Central memory CD8-positive, alpha-beta T cell (primary cell): ENCODE results near the gene RIC3.

Experiments used
- ATAC-seq: fragments of 150-1000 bp; cut with Tn5 transposase; replicated peaks from 2 replicates; pipeline ENCODE4 v1.10.0; 2022; ENCODE audit warnings: mild to moderate bottlenecking, moderate FRiP score, moderate number of reproducible peaks; ENCODE audit not compliant: poor library complexity, severe bottlenecking; ENCODE audit errors: extremely low read depth
- DNase-seq, 2 donors: peaks; one replicate each; pipeline ENCODE4 v3.0.0; 2021; ENCODE audit warnings: low spot score in 2 of 2
- H3K27ac Mint-ChIP-seq: one replicate; pipeline ENCODE4 v1.8.0; 2022; ENCODE audit warnings: low read depth, mild to moderate bottlenecking, moderate library complexity, mixed read lengths
- H3K27me3 Mint-ChIP-seq: one replicate; pipeline ENCODE4 v1.8.0; 2022; ENCODE audit warnings: mixed read lengths
- H3K36me3 Mint-ChIP-seq: one replicate; pipeline ENCODE4 v1.8.0; 2022; ENCODE audit warnings: mild to moderate bottlenecking, moderate library complexity, mixed read lengths; ENCODE audit not compliant: insufficient read depth
- H3K4me1 Mint-ChIP-seq: one replicate; pipeline ENCODE4 v1.8.0; 2022; ENCODE audit warnings: mixed read lengths
- H3K4me3 Mint-ChIP-seq: one replicate; pipeline ENCODE4 v1.8.0; 2022; ENCODE audit warnings: mild to moderate bottlenecking, moderate library complexity, mixed read lengths
- H3K9me3 Mint-ChIP-seq: one replicate; pipeline ENCODE4 v1.8.0; 2022; ENCODE audit warnings: mixed read lengths

The RIC3 gene

GRCh38 chr11:8080069-8080670, 88.7 kb downstream of the RIC3 start:
- H3K4me3 Mint-ChIP-seq = peak overlapping the region; percentile 60
- DNase-seq (no peak), ATAC-seq (no peak)
- peaks cover 60% of the 10 kb centered on the region for H3K27me3 Mint-ChIP-seq
- H3K4me1 Mint-ChIP-seq = no peaks in the 10 kb centered on the region
- no peak overlapping the region for H3K27ac Mint-ChIP-seq
- H3K9me3 Mint-ChIP-seq = no peaks in the 10 kb centered on the region
- no peaks in the 10 kb centered on the region for H3K36me3 Mint-ChIP-seq

- Mint-ChIP-seq H3K27ac (no peak overlapping the region), H3K4me3 (no peak overlapping the region), H3K9me3 (no peaks in the 10 kb centered on the region), H3K36me3 (no peaks in the 10 kb centered on the region), H3K27me3 (peaks cover 53% of the 10 kb centered on the region), H3K4me1 (peaks cover under 1% of the 10 kb centered on the region)
- DNase-seq (no peak), ATAC-seq (no peak)
Measured at GRCh38 chr11:8079111-8079675, 89.6 kb downstream of the RIC3 start.

GRCh38 chr11:8075119-8075726, 93.6 kb downstream of the RIC3 start:
- peaks cover 43% of the 10 kb centered on the region for H3K27me3 Mint-ChIP-seq
- no peak overlapping the region for H3K27ac Mint-ChIP-seq
- ATAC-seq = no peak
- DNase-seq = no peak
- no peaks in the 10 kb centered on the region for H3K9me3 Mint-ChIP-seq
- H3K4me1 Mint-ChIP-seq = peaks cover 6% of the 10 kb centered on the region
- H3K36me3 Mint-ChIP-seq = no peaks in the 10 kb centered on the region
- H3K4me3 Mint-ChIP-seq = no peak overlapping the region

GRCh38 chr11:8071616-8072581, 96.9 kb downstream of the RIC3 start:
- Mint-ChIP-seq H3K27ac (no peak overlapping the region), H3K9me3 (no peaks in the 10 kb centered on the region), H3K27me3 (peaks cover 56% of the 10 kb centered on the region), H3K36me3 (no peaks in the 10 kb centered on the region), H3K4me1 (peaks cover 6% of the 10 kb centered on the region), H3K4me3 (no peak overlapping the region)
- ATAC-seq (no peak), DNase-seq (no peak)

- Mint-ChIP-seq H3K9me3 (no peaks in the 10 kb centered on the region), H3K27me3 (peaks cover 56% of the 10 kb centered on the region), H3K4me1 (peaks cover 6% of the 10 kb centered on the region), H3K27ac (no peak overlapping the region), H3K4me3 (no peak overlapping the region), H3K36me3 (no peaks in the 10 kb centered on the region)
- DNase-seq (no peak), ATAC-seq (no peak)
Measured at GRCh38 chr11:8070417-8071115, 98.3 kb downstream of the RIC3 start.

GRCh38 chr11:8069771-8070170, 99.1 kb downstream of the RIC3 start:
- Mint-ChIP-seq H3K4me1 (peaks cover 6% of the 10 kb centered on the region), H3K36me3 (no peaks in the 10 kb centered on the region), H3K27ac (no peak overlapping the region), H3K4me3 (no peak overlapping the region), H3K9me3 (no peaks in the 10 kb centered on the region), H3K27me3 (peaks cover 56% of the 10 kb centered on the region)
- DNase-seq (no peak), ATAC-seq (no peak)

GRCh38 chr11:8068605-8069221, 100.1 kb downstream of the RIC3 start:
- DNase-seq (no peak), ATAC-seq (no peak)

GRCh38 chr11:8067929-8068575, 100.8 kb downstream of the RIC3 start:
- Mint-ChIP-seq H3K4me3 (no peak overlapping the region), H3K9me3 (no peaks in the 10 kb centered on the region), H3K36me3 (no peaks in the 10 kb centered on the region), H3K27ac (no peak overlapping the region), H3K27me3 (peaks cover 42% of the 10 kb centered on the region), H3K4me1 (no peaks in the 10 kb centered on the region)
- ATAC-seq = no peak
- DNase-seq = no peak

More at GRCh38 chr11:8068605-8069221, 100.1 kb downstream of the RIC3 start:
- Mint-ChIP-seq H3K27ac (no peak overlapping the region), H3K4me3 (no peak overlapping the region), H3K9me3 (no peaks in the 10 kb centered on the region), H3K27me3 (peaks cover 49% of the 10 kb centered on the region), H3K36me3 (no peaks in the 10 kb centered on the region), H3K4me1 (peaks cover under 1% of the 10 kb centered on the region)

- H3K4me3 Mint-ChIP-seq = no peak overlapping the region
- no peaks in the 10 kb centered on the region for H3K4me1 Mint-ChIP-seq
- ATAC-seq = no peak
- no peak for DNase-seq
- no peaks in the 10 kb centered on the region for H3K36me3 Mint-ChIP-seq
- H3K9me3 Mint-ChIP-seq = no peaks in the 10 kb centered on the region
- peaks cover 41% of the 10 kb centered on the region for H3K27me3 Mint-ChIP-seq
- H3K27ac Mint-ChIP-seq = no peak overlapping the region
Measured at GRCh38 chr11:8067567-8067928, 101.3 kb downstream of the RIC3 start.

GRCh38 chr11:8066911-8067455, 101.8 kb downstream of the RIC3 start:
- no peak for ATAC-seq
- Mint-ChIP-seq H3K36me3 (no peaks in the 10 kb centered on the region), H3K4me3 (no peak overlapping the region), H3K4me1 (no peaks in the 10 kb centered on the region), H3K27me3 (peaks cover 41% of the 10 kb centered on the region), H3K9me3 (no peaks in the 10 kb centered on the region), H3K27ac (no peak overlapping the region)
- no peak for DNase-seq

GRCh38 chr11:8066036-8066910, 102.6 kb downstream of the RIC3 start:
- Mint-ChIP-seq H3K4me3 (no peak overlapping the region), H3K27ac (no peak overlapping the region), H3K36me3 (no peaks in the 10 kb centered on the region), H3K9me3 (no peaks in the 10 kb centered on the region), H3K4me1 (no peaks in the 10 kb centered on the region), H3K27me3 (peaks cover 35% of the 10 kb centered on the region)
- no peak for ATAC-seq
- DNase-seq = no peak
